GM19452 (cell line): ENCODE results near the gene PCDHB12.

ENCODE experiments used
- ATAC-seq: cut with Tn5 transposase; IDR thresholded peaks from one replicate; pipeline ENCODE4 v1.9.1; 2021; ENCODE audit not compliant: unreplicated experiment

Gene PCDHB12

DNA sequence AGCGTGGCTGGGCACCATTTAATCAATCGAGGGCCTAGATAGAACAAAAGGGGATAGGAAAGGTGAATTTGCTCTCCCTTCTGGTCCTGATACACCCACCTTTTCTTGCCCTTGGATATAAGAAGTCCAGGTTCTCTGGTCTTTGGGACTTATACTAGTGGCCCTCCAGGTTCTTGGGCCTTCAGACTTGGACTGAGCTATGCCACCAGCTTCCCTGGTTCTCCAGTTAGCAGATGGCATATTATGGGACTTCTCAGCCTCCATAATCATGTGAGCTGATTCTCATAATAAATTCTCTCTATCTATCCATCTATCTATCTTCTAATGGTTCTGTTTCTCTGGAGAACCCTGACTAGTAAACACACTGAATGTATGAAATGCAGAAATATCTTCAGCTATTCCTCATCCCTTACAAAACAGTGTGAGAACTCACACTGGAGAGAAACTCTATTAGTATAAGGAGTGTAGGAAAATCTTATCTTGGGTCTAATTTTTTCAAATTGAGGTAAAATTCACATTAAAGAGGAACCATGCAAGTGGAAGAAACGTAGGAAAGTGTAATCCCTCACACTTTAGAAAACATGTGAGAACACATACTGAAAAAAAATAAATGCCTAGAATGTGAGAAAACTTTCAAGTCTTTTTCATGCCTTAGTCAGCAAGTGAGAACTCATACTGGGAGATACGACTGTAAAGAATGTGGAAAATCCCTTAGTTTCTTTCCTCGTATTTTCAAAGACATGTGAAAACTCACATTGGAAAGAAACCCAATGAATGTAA lies 52.1 kb downstream of the PCDHB12 start:
- no peak for ATAC-seq

DNA sequence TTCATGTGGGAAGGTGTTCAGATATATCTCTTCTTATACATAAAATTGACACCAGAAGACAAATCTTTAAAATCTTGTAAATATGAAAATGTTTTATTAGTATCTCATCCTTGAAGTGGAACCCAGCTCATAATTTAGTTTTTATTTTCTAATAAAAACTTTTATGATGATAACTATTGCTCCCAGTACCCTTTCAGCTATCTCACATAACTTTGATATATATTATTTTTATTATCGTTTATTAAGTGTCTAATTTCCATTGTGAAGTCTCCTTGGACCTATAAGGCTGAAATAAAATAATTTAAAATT lies 52.7 kb downstream of the PCDHB12 start:
- ATAC-seq = no peak
